H1 (cell line): ENCODE data around the gene LYRM7. TPM values are rescaled to one million over a fixed set of nuclear protein-coding genes. Genes with fewer than 3 reads are reported as not detected.

Experiments
- CTCF ChIA-PET: fragments of 300-600 bp; sonication (Branson Sonifier 250); formaldehyde crosslinking; loops from one replicate; lab custom pipeline; 2021; ENCODE audit not compliant: partially characterized antibody; lab: Charles Lee
- POLR2A ChIA-PET: fragments of 300-600 bp; sonication (Branson Sonifier 250); formaldehyde crosslinking; loops from one replicate; lab custom pipeline; 2021; ENCODE audit warnings: inconsistent platforms; ENCODE audit not compliant: partially characterized antibody; lab: Charles Lee
- DNase-seq, 2 experiments: peaks; one replicate each; pipeline versions ENCODE4 v3.0.0 to v3.0.0-alpha.2; 2010 to 2022; ENCODE audit warnings: low spot score in 2 of 2, low read depth in 1 of 2, mixed read lengths in 1 of 2
- FAIRE-seq: peaks from 2 replicates; lab custom pipeline; 2011; peaks lifted over from hg19 to GRCh38; lab: Jason Lieb, UNC
- H2AFZ ChIP-seq: 2 replicates; pipeline ENCODE4 v1.8.1; 2012; ENCODE audit warnings: low read length, inconsistent platforms
- H2AK5ac ChIP-seq: 2 replicates; pipeline ENCODE4 v1.6.1; 2013; ENCODE audit warnings: low read depth, low read length
- H2BK120ac ChIP-seq: replicated peaks from 2 replicates; pipeline ENCODE3; 2013; ENCODE audit warnings: low read depth, low read length, inconsistent platforms
- H2BK12ac ChIP-seq: 2 replicates; pipeline ENCODE4 v1.6.1; 2013; ENCODE audit warnings: low read depth, low read length
- H2BK15ac ChIP-seq: 2 replicates; pipeline ENCODE4 v1.6.1; 2013; ENCODE audit warnings: low read length
- H2BK20ac ChIP-seq: 2 replicates; pipeline ENCODE4 v1.6.1; 2013; ENCODE audit warnings: low read length
- H2BK5ac ChIP-seq: 2 replicates; pipeline ENCODE4 v1.6.1; 2013; ENCODE audit warnings: low read depth, low read length
- H3K14ac ChIP-seq: 2 replicates; pipeline ENCODE4 v1.6.1; 2013; ENCODE audit warnings: inconsistent platforms; ENCODE audit not compliant: insufficient read length
- H3K18ac ChIP-seq: 2 replicates; pipeline ENCODE4 v1.6.1; 2013; ENCODE audit warnings: low read length; ENCODE audit errors: extremely low read depth
- H3K23ac ChIP-seq: 2 replicates; pipeline ENCODE4 v1.6.1; 2013; ENCODE audit warnings: inconsistent platforms; ENCODE audit not compliant: insufficient read length
- H3K23me2 ChIP-seq: 2 replicates; pipeline ENCODE4 v1.6.1; 2013; ENCODE audit warnings: low read depth, low read length
- H3K27ac ChIP-seq: 2 replicates; pipeline ENCODE4 v1.6.1; 2011; ENCODE audit warnings: low read depth, low read length, inconsistent platforms
- H3K27me3 ChIP-seq, 4 experiments: replicated peaks in 1 of 4; 1 replicate in 1 of 4; 2 replicates in 3 of 4; pipeline versions ENCODE4 v1.6.1 to v1.8.1; 2011 to 2013; ENCODE audit warnings: low read length in 3 of 4, mild to moderate bottlenecking in 3 of 4, inconsistent platforms in 2 of 4, mixed read lengths in 2 of 4, moderate library complexity in 1 of 4; ENCODE audit not compliant: control insufficient read depth in 3 of 4, insufficient read depth in 3 of 4; ENCODE audit errors: extremely low read depth in 1 of 4
- H3K36me3 ChIP-seq, 4 experiments: 2 replicates each; pipeline versions ENCODE4 v1.6.1 to v1.8.1; 2011 to 2013; ENCODE audit warnings: mild to moderate bottlenecking in 4 of 4, low read length in 3 of 4, moderate library complexity in 2 of 4, control low read depth in 1 of 4, inconsistent platforms in 1 of 4; ENCODE audit not compliant: insufficient read depth in 4 of 4, control insufficient read depth in 2 of 4
- H3K4ac ChIP-seq: replicated peaks from 2 replicates; pipeline ENCODE3; 2013; ENCODE audit warnings: low read length, low read depth, mixed read lengths, inconsistent platforms; ENCODE audit not compliant: insufficient read length
- H3K4me1 ChIP-seq, 4 experiments: replicated peaks in 1 of 4; 1 replicate in 1 of 4; 2 replicates in 3 of 4; pipeline versions ENCODE4 v1.6.1 to v1.8.1; 2011 to 2013; ENCODE audit warnings: low read length in 3 of 4, inconsistent platforms in 2 of 4, mixed read lengths in 1 of 4; ENCODE audit not compliant: insufficient read depth in 4 of 4, control insufficient read depth in 3 of 4
- H3K4me2 ChIP-seq, 2 experiments: 2 replicates each; pipeline versions ENCODE4 v1.6.1 to v1.8.1; 2011 to 2013; ENCODE audit warnings: low read depth in 2 of 2, low read length in 2 of 2, control low read depth in 1 of 2, inconsistent platforms in 1 of 2, mild to moderate bottlenecking in 1 of 2; ENCODE audit not compliant: insufficient read depth in 1 of 2
- H3K4me3 ChIP-seq, 4 experiments: fragments of 200-600, 300-600 bp in 1 of 4; sonication (generic), shearing (Covaris generic), sonication (Bioruptor Twin) in 1 of 4; 2 replicates each; pipeline versions ENCODE4 v1.5.1 to v1.8.1; 2011 to 2016; ENCODE audit warnings: low read length in 4 of 4, low read depth in 3 of 4, control low read depth in 2 of 4, inconsistent platforms in 2 of 4, mild to moderate bottlenecking in 2 of 4, mixed read lengths in 1 of 4, moderate library complexity in 1 of 4; ENCODE audit not compliant: insufficient read depth in 2 of 4; ENCODE audit errors: extremely low read depth in 1 of 4
- H3K56ac ChIP-seq: replicated peaks from 2 replicates; pipeline ENCODE3; 2013; ENCODE audit warnings: low read depth, mild to moderate bottlenecking, mixed read lengths, low read length, inconsistent platforms; ENCODE audit not compliant: insufficient read length
- H3K79me1 ChIP-seq: 2 replicates; pipeline ENCODE4 v1.6.1; 2013; ENCODE audit warnings: low read depth, low read length, control low read depth
- H3K79me2 ChIP-seq, 2 experiments: 2 replicates each; pipeline versions ENCODE4 v1.6.1 to v1.8.1; 2012 to 2013; ENCODE audit warnings: low read length in 2 of 2, mild to moderate bottlenecking in 2 of 2, inconsistent platforms in 1 of 2; ENCODE audit not compliant: insufficient read depth in 2 of 2, control insufficient read depth in 1 of 2
- H3K9ac ChIP-seq, 4 experiments: replicated peaks in 1 of 4; 1 replicate in 1 of 4; 2 replicates in 3 of 4; pipeline versions ENCODE4 v1.6.1 to v1.8.1; 2011 to 2013; ENCODE audit warnings: low read depth in 3 of 4, low read length in 3 of 4, control low read depth in 2 of 4, mild to moderate bottlenecking in 2 of 4, moderate library complexity in 2 of 4, inconsistent platforms in 1 of 4; ENCODE audit errors: extremely low read depth in 1 of 4
- H3K9me3 ChIP-seq, 2 experiments: 2 replicates each; pipeline versions ENCODE4 v1.6.1 to v1.8.1; 2012 to 2013; ENCODE audit warnings: mild to moderate bottlenecking in 2 of 2, moderate library complexity in 2 of 2, control low read depth in 1 of 2, inconsistent platforms in 1 of 2, low read depth in 1 of 2, low read length in 1 of 2, mixed read lengths in 1 of 2; ENCODE audit not compliant: insufficient read depth in 2 of 2
- H4K20me1 ChIP-seq, 2 experiments: replicated peaks in 1 of 2; 2 replicates each; pipeline versions ENCODE3 to v1.8.1; 2011 to 2013; ENCODE audit warnings: inconsistent platforms in 2 of 2, low read length in 2 of 2, mild to moderate bottlenecking in 1 of 2; ENCODE audit not compliant: insufficient read depth in 2 of 2, control insufficient read depth in 1 of 2
- H4K5ac ChIP-seq: 2 replicates; pipeline ENCODE4 v1.6.1; 2013; ENCODE audit warnings: low read length, low read depth, mixed read lengths, inconsistent platforms; ENCODE audit not compliant: insufficient read length
- H4K8ac ChIP-seq: 2 replicates; pipeline ENCODE4 v1.8.0; 2013; ENCODE audit warnings: mild to moderate bottlenecking, moderate library complexity, low read length, inconsistent platforms; ENCODE audit not compliant: insufficient read depth; ENCODE audit errors: extremely low read depth
- H4K91ac ChIP-seq: replicated peaks from 2 replicates; pipeline ENCODE3; 2013; ENCODE audit warnings: low read length, mixed read lengths, inconsistent platforms; ENCODE audit not compliant: insufficient read length
- CBX8 ChIP-seq: fragments of 300-800, 300-1000 bp; sonication (generic); IDR thresholded peaks from 2 replicates; pipeline ENCODE4 v1.7.1; 2016; ENCODE audit warnings: low read depth, low read length, borderline replicate concordance
- CEBPB ChIP-seq: IDR thresholded peaks from 2 replicates; pipeline ENCODE4 v1.6.1; 2012; ENCODE audit warnings: low read depth, low read length
- EGR1 ChIP-seq: IDR thresholded peaks from 2 replicates; pipeline ENCODE4 v1.6.1; 2011; ENCODE audit warnings: low read depth, low read length, borderline replicate concordance
- FOSL1 ChIP-seq: IDR thresholded peaks from 2 replicates; pipeline ENCODE4 v1.6.1; 2011; ENCODE audit warnings: mild to moderate bottlenecking, low read depth, low read length, moderate library complexity; ENCODE audit not compliant: insufficient read depth
- KDM4A ChIP-seq: IDR thresholded peaks from one replicate; pipeline ENCODE4 v1.7.1; 2012; ENCODE audit warnings: low read depth, mild to moderate bottlenecking, moderate library complexity, low read length, inconsistent platforms; ENCODE audit not compliant: severe bottlenecking
- NRF1 ChIP-seq: IDR thresholded peaks from 2 replicates; pipeline ENCODE4 v1.6.1; 2011; ENCODE audit warnings: mild to moderate bottlenecking, low read depth, low read length, improper control_type of control experiment
- POLR2AphosphoS5 ChIP-seq: IDR thresholded peaks from 2 replicates; pipeline ENCODE4 v1.6.1; 2011; ENCODE audit warnings: low read depth, low read length
- RAD21 ChIP-seq, 2 experiments: IDR thresholded peaks in 1 of 2; conservative IDR thresholded peaks in 1 of 2; 2 replicates each; pipeline ENCODE4 v1.6.1; 2011; ENCODE audit warnings: low read depth in 2 of 2, low read length in 2 of 2, improper control_type of control experiment in 1 of 2, inconsistent platforms in 1 of 2, mild to moderate bottlenecking in 1 of 2, moderate library complexity in 1 of 2
- SP2 ChIP-seq: IDR thresholded peaks from 2 replicates; pipeline ENCODE4 v1.6.1; 2012; ENCODE audit warnings: mild to moderate bottlenecking, low read length, inconsistent platforms
- TAF1 ChIP-seq: IDR thresholded peaks from 2 replicates; pipeline ENCODE4 v1.6.1; 2011; ENCODE audit warnings: mild to moderate bottlenecking, low read depth, low read length
- ZNF274 ChIP-seq: IDR thresholded peaks from 2 replicates; pipeline ENCODE4 v1.7.0; 2012; ENCODE audit warnings: low read length, borderline replicate concordance; ENCODE audit errors: extremely low read depth
- WGBS, 2 experiments: shearing (Covaris generic) in 1 of 2; methylation state at CpG; one replicate each; pipeline versions ENCODE4 v1.1.6 to v1.1.7; 2013 to 2015; ENCODE audit warnings: low lambda C conversion rate in 2 of 2, mixed read lengths in 2 of 2, inconsistent platforms in 1 of 2, low coverage in 1 of 2, missing lambda C conversion rate in 1 of 2; ENCODE audit not compliant: insufficient replicate concordance in 2 of 2, insufficient coverage in 1 of 2, insufficient read length in 1 of 2; ENCODE audit errors: extremely low coverage in 1 of 2, missing lambda C conversion rate in 1 of 2; 5-methylcytosine and 5-hydroxymethylcytosine counted together
- polyA plus RNA-seq, 7 experiments: library from polyadenylated mRNA; depleted of rRNA in 3 of 7; stranded (reverse) in 5 of 7; unstranded in 2 of 7; fragments of >200 nt in 5 of 7; fragments of 200-250 nt in 2 of 7; gene quantifications; 1 replicate in 5 of 7; 2 replicates in 1 of 7; 4 replicates in 1 of 7; pipeline versions ENCODE4 v1.2.1 to v1.2.3, GENCODE V29; 2011 to 2013; ENCODE audit warnings: missing spikeins in 2 of 7, mixed read lengths in 2 of 7
- total RNA-seq: library from RNA; stranded (reverse); fragmentation: NEBNext Ultra II Directional; extraction: Animal tissue kit (Norgen Biotek cat#: 25700); gene quantifications from 2 replicates; pipeline ENCODE4 v1.2.1, GENCODE V29; 2021

Gene LYRM7
- total and polyA plus RNA-seq, 2 of the 8 experiments (the other 6 are each of a cell fraction or from before 2014, with no cell fraction given), result 1.9 to 12.6 TPM

GRCh38 chr5:131198625-131199024 is 27.9 kb downstream of the LYRM7 start:
- ChIA-PET CTCF (interaction anchor here (0.6 kb wide), 1 partner anchor 327 kb away, joined by 4 read pairs; no protein-coding TSS in a partner anchor), POLR2A (no interaction called here)
- no peak overlapping the region for H3K4me3 ChIP-seq
- H3K14ac ChIP-seq, result no peak overlapping the region
- TF ChIP-seq ZNF274, result no peak
- no peak for TF ChIP-seq SP2
- TF ChIP-seq CBX8, result no peak
- TF ChIP-seq CEBPB, result no peak
- TF ChIP-seq KDM4A, result no peak
- no peak for TF ChIP-seq NRF1
- no peak for TF ChIP-seq RAD21 (IDR thresholded peaks at IDR 0.05 in 1 of 2, conservative IDR thresholded peaks at IDR 0.05 in 1 of 2; ENCODE audit: low read depth in 2 of 2, low read length in 2 of 2)
- TF ChIP-seq TAF1, result no peak
- no peak for TF ChIP-seq EGR1
- TF ChIP-seq FOSL1, result no peak
- no peak for TF ChIP-seq POLR2AphosphoS5
- no peak overlapping the region for H3K9ac ChIP-seq
- no peaks in the 10 kb centered on the region for H4K20me1 ChIP-seq
- no peak overlapping the region for H2BK12ac ChIP-seq
- H3K23me2 ChIP-seq, result no peaks in the 10 kb centered on the region
- H3K79me2 ChIP-seq, result no peaks in the 10 kb centered on the region
- H4K91ac ChIP-seq, result no peak overlapping the region
- H2AFZ ChIP-seq, result no peak overlapping the region
- H2BK20ac ChIP-seq, result no peak overlapping the region
- H3K79me1 ChIP-seq, result no peaks in the 10 kb centered on the region
- no peak overlapping the region for H3K4me2 ChIP-seq
- H2AK5ac ChIP-seq, result no peak overlapping the region
- no peaks in the 10 kb centered on the region for H3K36me3 ChIP-seq
- H3K56ac ChIP-seq, result no peak overlapping the region
- H3K18ac ChIP-seq, result no peak overlapping the region
- H2BK15ac ChIP-seq, result no peak overlapping the region
- H3K27me3 ChIP-seq, result no peaks in the 10 kb centered on the region
- H4K8ac ChIP-seq, result no peak overlapping the region
- H3K4me1 ChIP-seq, result no peaks in the 10 kb centered on the region
- no peak overlapping the region for H2BK5ac ChIP-seq
- 90% methylated on average over 5 of the region's 5 CpGs; no CpG with 5 or more reads in 1 of the 2 experiments for WGBS, 2 experiments
- no peak overlapping the region for H3K4ac ChIP-seq
- no peak overlapping the region for H3K27ac ChIP-seq
- DNase-seq (no peak), FAIRE-seq (no peak)
- no peak overlapping the region for H3K23ac ChIP-seq
- no peak overlapping the region for H2BK120ac ChIP-seq
- no peak overlapping the region for H4K5ac ChIP-seq
- H3K9me3 ChIP-seq, result no peaks in the 10 kb centered on the region
